Fibroblast of villous mesenchyme (primary cell): ENCODE measurements around the gene CAMK1D. TPM values are rescaled to one million over a fixed set of nuclear protein-coding genes. Genes with fewer than 3 reads are reported as not detected.

Experiments
- DNase-seq: peaks from one replicate; pipeline ENCODE4 v3.0.0-alpha.2; 2010; ENCODE audit warnings: low read depth
- H3K4me3 ChIP-seq: 2 replicates; pipeline ENCODE4 v1.5.1; 2011; ENCODE audit warnings: low read depth, mild to moderate bottlenecking, low read length
- CTCF ChIP-seq: IDR thresholded peaks from 2 replicates; pipeline ENCODE4 v1.5.1; 2012; ENCODE audit warnings: low read depth, mild to moderate bottlenecking, low read length; ENCODE audit not compliant: insufficient read depth
- total RNA-seq: library from RNA; depleted of rRNA; stranded (reverse); fragments of >200 nt; gene quantifications from 2 replicates; pipeline ENCODE4 v1.2.3, GENCODE V29; 2012

The CAMK1D gene
- total RNA-seq, 1 donor: 1.3 TPM

- no peak for TF ChIP-seq CTCF
- no peak overlapping the region for H3K4me3 ChIP-seq
- no peak for DNase-seq
Measured at GRCh38 chr10:12687996-12688395, 338.6 kb downstream of the CAMK1D start.

GRCh38 chr10:12689893-12690292 lies 340.5 kb downstream of the CAMK1D start:
- no peak for TF ChIP-seq CTCF
- peak; percentile 19 for DNase-seq
- no peak overlapping the region for H3K4me3 ChIP-seq

- no peak for TF ChIP-seq CTCF
- H3K4me3 ChIP-seq: peak overlapping the region; percentile 10
- DNase-seq: peak; percentile 91
Measured at GRCh38 chr10:12690525-12691126, 341.3 kb downstream of the CAMK1D start.

- H3K4me3 ChIP-seq: no peak overlapping the region
- no peak for DNase-seq
- no peak for TF ChIP-seq CTCF
Measured at GRCh38 chr10:12691596-12691995, 342.2 kb downstream of the CAMK1D start.

GRCh38 chr10:12697764-12698163 lies 348.4 kb downstream of the CAMK1D start:
- no peak for TF ChIP-seq CTCF
- DNase-seq: no peak
- no peak overlapping the region for H3K4me3 ChIP-seq

- TF ChIP-seq CTCF: no peak
- peak; percentile 58 for DNase-seq
- no peak overlapping the region for H3K4me3 ChIP-seq
Measured at GRCh38 chr10:12699258-12699700, 349.9 kb downstream of the CAMK1D start.

GRCh38 chr10:12699781-12700556 lies 350.6 kb downstream of the CAMK1D start:
- no peak for DNase-seq
- no peak for TF ChIP-seq CTCF
- H3K4me3 ChIP-seq: no peak overlapping the region
